HG03039 (cell line): ENCODE results near the gene MB21D2.

Source experiments
- ATAC-seq: cut with Tn5 transposase; IDR thresholded peaks from one replicate; pipeline ENCODE4 v1.9.1; 2021; ENCODE audit warnings: mild to moderate bottlenecking, moderate library complexity; ENCODE audit not compliant: unreplicated experiment

The MB21D2 gene

DNA sequence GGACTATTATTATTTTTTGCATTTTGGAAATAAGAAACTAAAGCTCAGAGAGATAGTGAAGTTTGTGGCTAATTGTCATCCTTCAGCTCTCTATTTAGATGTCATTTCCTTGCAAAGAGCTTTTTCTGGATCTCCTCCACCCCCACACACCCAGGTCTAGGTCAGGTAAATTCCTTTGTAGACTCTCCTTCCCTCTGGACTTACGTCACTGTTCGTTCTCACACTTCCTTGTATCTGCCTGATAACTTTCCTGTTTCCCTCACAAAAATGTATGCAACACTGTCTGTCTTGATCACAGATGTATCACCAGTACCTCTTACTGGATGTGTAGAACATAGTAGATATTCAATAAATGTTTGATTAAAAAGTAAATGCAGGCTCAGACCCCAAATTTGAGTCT, 6.1 kb upstream of the MB21D2 start:
- ATAC-seq: no peak

DNA sequence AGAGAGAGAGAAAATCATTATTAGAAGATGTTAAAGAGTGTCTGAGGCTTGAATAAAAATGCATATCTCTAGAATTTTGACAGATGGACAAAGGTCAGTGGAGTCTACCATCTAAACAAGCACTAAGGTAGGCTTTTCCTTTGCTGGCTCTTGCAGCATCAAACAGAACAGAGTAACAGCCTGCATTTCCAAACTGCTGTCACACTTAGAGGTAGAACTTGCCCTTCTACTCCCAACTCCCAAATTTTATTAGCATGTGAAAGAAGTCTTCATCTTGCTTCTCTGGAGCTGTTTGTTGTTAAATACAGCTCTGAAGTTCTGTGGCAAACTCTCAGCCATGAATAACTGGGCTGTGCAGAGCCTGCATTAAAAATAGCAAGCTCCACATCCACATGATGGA, 4.1 kb upstream of the MB21D2 start:
- ATAC-seq: no peak

DNA sequence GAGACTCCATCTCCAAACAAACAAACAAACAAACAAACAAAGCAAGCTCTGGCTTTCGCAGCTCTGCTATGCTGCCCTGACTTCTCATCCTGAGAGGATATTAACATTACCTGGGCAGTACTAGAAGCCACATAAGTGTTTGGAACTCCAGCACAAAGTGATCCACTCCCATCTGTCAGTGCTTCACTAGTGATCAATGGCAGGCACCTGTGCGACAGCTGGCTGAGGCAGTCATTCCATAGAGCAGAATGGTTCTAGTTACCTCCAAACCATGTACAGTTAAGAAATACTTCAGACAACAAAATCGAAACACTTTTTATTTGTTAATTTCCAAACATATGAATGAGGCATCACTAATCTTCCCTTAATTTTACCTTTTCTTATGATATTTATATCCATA, 2.8 kb upstream of the MB21D2 start:
- no peak for ATAC-seq

DNA sequence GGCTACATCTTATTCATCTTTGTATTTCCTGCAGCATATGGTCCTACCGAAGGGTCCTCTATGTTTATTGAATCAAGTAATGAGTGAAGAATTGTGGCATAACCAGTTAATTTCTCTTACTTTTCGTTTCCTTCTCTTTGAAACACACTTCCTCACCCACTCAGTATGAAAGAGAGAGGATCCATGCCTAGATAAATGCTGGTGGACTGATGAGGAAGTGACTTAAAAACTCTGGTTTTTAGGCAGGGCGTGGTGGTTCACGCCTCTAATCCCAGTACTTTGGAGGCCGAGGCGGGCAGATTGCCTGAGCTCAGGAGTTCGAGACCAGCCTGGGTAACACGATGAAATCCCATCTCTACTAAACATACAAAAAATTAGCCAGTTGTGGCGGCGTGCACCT, 2.2 kb upstream of the MB21D2 start:
- ATAC-seq: no peak

DNA sequence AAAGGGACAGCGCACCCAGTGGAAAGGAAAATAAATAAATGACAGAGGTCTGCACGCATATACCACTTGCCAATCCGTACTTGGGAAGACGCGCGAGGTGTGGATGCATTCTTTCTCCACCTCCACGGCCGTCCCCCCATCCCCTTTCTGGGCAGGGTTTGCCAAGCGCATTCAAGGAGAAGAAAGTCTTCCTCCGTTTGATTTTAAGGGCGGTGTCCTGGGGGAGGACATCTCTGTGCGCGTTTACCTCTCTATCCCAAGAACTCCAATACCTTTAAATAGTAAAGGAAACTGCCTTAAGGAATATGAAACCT, 576 bp upstream of the MB21D2 start:
- ATAC-seq: no peak

DNA sequence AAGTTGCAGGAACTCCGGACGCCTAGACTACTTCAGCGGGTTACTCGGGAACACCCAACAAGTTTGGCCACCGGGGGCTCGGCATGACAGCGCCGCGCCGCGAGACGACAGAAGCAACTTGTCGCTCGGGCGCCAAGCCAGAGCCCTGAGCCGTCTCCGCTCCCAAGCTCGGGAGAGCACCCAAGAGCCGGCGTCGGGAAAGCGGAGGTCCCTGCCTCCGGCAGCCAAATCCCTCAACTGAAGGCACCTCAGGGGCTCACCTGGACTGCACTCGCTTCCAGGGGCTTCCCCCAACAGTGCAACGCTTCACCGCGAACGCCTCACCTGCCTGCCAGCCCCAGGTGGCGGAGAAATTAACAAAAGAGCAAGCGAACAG, 640 bp downstream of the MB21D2 start:
- ATAC-seq: peak; percentile 24

DNA sequence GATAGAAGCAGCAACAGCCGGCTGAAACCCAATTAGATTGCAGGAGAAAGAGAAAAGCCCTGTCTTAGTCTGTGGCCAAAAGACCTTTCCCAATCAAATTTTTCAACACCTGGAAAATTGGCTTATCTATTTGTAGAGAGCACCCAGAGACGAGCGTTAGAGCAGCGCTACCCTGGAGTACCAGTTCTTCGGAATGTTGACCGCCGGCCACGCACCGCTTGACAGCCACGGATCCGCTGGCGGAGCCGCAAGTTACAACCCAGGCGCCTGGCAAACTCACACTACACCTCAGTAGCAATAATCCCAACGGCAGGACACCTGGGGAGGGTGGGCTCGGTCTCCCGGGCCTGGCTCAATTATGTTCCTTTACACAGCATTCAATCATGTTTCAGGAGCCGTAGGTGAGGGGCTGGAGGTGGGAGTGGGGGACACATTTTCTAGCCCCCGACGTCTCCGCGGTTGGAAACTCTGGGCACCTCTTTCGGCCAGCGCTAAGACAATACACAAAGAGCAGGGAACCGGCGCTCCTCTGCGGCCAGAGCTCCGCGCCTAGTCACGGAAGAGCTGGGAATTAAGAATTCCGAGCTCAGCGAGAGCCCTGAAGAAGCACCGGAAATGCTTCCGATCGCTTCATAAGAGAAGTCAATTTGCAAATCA, 1.2 kb downstream of the MB21D2 start:
- ATAC-seq: no peak

DNA sequence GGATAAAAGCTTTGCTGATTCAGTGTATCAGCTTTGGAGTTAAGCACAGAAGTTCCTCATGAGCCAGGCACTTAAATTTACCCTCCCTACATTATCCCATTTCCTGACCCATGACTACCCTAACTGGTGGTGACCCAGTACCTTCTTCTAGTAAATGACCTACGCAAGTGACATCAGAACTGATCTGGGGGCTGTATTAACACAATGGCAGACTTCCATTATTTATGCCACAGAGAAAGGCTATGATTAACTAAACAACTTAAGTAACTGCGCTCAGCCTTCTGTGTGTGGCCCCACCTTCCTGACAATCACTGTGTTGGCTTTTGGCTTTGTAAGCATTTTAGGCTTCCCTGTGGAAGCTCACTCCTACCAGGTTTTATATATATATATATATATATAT, 1.9 kb downstream of the MB21D2 start:
- no peak for ATAC-seq

DNA sequence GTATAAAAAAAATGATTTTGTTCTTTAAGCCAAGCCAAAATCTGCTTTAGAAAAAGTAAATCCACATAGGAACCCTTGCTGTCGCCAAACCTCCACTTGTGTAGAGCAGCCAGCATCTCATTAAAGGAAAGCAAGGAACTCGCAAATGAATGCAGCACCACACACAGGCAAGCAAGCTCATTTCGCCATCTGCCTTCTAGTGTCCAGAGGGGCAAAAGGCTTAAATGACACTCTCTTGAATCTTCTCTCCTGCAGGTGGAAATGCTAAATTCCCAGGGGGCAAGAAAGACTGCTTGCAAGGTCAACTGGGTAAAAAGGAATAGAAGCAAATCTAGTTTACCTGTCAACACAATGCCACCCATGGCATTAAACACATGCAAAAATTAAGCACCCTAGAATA, 2.4 kb downstream of the MB21D2 start:
- no peak for ATAC-seq

DNA sequence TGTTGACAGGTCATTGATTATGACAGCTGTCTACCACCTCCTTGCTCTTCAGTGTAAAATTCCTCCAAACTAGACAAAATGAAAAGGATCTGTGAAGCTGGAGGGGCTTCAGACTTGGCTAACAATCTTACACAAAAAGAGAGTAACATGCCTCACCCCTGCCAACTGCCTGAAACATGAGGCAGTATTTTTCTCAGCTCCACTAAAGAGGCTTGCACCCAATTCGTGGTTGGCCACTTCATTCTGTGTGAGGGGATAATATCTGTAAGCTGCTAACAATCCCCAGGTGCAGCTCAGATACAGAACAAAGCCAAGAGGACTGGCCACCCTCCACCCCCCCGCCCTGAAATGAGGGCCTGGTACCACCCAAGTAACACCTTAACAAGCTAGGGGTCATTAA, 2.8 kb downstream of the MB21D2 start:
- no peak for ATAC-seq

DNA sequence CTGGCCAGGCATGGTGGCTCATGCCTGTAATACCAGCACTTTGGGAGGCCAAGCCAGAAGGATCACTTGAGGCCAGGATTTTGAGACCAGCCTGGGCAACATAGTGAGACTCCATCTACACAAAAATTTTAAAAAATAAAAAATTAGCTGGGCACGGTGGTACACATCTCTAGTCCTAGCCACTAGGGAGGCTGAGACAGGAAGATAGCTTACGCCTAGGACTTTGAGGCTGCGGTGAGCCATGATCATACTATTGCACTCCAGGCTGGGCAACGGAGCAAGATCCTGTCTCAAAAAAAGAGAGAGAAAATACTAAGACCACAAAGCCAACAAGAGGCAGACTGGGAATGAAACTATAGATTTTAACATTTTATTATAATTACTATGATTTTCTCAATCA, 4.1 kb downstream of the MB21D2 start:
- ATAC-seq: no peak

DNA sequence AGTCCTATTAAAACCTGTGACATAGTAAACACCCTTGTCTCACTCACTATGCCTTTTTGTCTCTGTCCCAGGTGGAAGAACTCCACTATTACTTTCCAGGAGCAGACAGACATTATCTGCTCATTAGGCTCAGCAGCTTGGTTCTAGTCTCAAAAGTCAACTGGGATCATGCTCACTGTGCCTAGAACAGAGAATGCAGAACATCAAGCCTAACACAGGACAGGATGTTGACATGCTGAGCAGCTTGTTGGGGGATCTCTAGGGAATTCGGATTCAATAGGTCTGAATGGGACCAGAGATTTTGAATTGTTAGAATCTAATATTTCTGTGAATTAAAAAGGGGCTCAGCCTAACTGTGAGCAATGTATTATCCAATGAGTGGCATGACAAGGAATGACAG, 6.4 kb downstream of the MB21D2 start:
- ATAC-seq: no peak

DNA sequence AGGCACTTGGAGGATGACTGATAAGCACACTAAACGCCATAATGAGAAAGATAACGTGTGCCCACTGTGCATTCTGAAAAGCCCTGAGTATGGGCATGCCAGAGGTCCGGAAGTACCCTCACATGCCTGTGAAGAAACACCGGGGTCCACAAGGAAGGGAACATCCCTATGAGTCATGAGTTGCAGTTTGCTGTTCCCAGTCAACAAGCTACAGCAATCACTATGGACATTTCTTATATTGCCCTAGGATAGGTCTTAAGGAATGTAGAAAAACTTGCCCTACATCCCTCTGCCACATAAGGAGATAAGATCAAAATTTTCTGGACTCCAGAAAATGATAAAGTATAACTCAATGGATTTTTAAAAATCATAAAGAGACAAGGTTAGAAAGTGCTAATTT, 9.9 kb downstream of the MB21D2 start:
- ATAC-seq: no peak

DNA sequence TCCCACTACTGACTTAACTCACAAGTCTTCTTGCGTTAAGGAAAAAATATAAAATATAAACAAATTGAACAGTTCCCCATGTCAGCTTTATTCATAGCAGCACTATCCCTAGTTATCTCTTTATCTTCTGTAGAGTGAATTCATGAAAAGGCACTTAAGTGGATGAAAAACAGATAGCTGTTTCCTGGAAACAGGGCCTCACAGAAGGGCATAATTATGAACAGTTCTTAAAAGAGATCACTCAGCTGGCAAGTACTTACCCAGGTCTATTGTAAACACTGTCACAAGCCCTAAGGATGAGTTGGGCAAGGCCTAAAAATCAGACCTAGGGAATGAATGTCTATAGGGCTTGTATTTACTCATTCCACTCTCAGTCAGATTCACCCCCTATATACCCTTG, 10.7 kb downstream of the MB21D2 start:
- no peak for ATAC-seq

DNA sequence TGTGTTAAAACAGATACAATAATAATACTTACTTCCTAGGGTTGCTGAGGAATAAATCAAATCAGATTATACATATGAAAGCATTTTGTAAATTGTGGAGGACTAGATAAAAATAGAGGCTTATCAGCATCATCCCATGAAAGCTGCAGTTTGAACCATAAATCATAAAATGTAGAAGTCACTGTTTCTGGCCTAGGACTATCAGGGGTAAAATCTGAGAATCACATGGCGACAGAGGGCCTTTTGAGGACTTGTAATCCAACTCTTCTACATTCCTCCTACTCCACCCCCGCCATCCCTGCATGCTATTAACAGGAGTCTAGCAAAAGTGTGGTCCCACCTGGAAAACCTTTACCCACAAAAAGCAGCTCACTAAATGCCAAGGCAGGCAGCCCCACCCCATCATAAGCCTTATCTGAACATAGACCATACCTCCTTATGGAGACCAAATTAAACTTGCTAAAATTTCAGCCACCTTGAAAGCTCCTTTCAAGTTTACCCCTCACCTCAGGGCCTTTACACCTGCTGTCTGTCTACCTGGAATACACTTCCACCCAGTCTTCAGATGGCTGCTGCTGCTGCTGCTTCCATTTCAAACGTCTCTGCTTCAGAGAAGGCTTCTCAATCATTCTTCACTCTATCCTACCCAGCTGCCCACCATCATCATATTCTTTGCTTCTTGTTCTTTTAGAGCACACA, 11.5 kb downstream of the MB21D2 start:
- no peak for ATAC-seq

DNA sequence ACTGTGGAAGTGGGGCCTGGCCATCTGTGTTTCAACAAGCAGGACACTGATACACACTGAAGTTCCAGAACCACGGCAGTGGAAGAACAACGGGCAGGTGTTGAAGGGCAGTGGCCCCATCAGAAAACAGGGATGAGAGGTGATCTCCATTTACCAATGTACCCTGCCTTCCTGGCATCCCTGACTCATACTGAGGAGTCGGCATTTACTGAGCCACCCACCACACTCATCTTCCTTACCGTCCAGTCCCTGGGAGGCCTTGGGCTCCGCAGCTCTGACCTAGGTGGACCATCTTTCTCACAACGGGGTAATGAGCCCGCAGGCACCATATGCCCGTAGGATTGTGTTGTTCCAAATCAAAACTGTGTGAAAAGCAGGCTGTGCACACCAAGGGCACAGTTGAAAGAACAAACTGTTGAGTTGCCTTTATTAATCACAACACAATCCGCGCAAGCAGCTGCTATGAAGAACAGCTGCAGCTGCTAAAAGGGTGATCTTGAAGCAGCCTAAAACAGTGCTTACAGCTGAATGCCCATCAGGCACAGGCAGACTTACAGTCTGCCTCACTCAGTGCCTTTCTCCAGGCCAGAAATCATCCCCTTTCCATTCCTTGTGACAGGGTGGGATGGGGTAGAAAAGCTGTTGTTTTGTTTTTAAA, 12.9 kb downstream of the MB21D2 start:
- ATAC-seq: no peak

DNA sequence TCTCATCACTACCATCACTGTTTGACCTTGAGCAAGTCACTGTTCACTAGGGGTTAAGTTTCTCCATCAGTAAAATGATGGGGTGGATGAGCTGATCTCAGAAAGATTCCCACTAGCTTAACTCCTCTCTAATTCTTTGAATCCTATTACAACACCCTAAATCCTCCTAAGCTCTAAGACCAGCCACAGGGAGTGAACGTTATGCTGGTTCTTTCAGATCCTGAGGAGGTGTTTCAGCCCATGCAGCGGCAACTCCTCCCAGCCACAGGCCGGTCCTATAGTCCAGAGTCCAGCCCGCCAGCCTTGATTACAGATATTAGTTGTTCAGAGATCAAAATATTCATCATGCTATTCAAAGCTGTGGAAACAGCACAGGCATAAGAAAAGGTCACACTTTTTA, 15.1 kb downstream of the MB21D2 start:
- no peak for ATAC-seq

DNA sequence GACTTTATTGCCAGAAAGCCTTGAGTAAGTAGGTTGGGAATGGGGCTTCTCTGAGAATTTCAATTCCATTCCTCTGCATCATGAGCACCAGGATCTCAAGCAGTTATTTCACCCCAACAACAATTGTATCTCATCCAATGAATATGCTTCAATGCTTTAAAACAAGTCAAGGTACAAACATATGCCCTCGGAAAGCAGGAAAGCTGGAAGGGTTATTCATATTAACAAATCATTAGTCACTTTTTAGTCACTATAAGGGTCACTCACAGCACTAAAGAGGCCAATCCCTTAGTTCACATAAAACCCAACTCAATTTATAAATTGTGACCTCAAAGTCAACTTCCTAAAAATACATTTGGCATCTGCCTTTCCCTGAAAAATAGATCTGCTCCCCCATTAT, 16.2 kb downstream of the MB21D2 start:
- no peak for ATAC-seq

DNA sequence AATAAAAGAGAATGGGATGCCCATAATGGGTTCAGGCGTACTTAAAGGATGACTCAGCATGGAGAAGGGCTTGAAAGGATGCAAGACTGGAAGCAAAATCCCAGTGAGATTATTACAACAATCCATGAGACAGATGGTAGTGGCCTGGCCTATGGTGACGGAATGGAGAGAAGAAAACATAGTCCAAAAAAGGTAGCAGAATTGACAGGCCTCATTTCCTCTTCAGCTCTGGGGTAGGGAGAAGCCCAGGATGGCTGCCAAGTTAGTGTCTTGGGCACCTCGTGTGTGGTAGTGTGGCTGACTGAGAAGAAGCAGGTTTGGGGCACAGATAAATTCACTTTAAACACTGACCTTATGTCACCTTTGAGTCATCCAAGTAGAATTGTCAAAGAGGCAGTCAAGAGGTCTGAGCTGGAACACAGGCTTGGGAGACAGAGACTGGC, 18.1 kb downstream of the MB21D2 start:
- ATAC-seq: no peak

DNA sequence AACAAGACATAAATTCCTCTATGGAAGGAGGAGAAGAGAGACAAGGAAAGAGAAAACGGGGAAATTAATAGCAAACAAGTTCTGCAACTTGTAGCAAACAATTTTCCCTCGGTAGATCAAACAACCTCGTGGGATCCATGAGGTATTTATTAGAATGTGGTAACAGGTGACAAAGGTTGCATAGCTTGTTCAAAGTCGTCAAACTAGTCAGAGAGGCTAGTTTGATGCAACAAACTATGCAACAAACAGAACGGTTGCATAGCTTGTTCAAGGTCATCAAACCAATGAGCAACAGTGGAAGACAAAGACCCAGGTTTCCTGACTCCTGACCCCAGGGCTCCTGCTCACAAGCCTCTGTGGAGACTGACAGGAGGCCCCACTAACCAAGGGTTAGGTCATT, 20.7 kb downstream of the MB21D2 start:
- ATAC-seq: no peak

DNA sequence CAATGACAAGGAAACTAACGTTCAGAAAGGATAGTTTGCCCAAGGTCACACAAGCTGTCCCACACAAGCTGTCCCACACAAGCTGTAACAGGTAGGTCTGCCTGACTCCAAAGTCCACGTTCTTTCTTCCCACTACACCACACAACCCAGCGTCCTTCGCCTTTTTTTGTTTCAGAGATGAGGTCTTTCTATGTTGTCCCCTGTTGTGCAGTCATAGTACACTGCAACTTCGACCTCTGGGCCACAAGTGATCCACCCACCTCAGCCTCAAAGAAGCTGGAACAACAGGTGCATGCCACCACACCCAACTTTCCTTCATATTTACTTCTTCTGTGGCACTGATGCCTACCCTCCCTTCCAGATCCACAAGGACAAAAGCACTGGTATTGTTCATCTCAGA, 21.4 kb downstream of the MB21D2 start:
- ATAC-seq: no peak

DNA sequence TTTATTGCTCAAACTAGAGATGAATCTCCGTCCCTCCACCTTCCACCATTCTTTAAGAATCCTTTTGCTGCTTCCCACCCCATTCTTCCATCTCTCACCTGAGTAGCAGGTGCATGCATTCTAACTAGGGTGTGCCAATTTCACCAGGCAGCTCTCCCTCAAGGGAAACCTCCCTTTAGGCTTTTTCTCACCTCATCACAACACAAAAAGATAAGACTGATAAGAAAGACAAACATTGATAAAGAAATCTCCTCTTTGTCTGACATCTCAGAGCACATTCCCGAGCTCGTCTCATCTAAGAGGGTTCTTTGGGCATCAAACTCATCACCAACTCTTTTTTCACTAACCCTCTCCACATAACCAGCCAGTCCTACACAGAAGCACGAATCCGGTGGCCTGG, 23.0 kb downstream of the MB21D2 start:
- ATAC-seq: no peak
